Activated CD8-positive, alpha-beta T cell treated with anti-CD3 and anti-CD28 coated beads for 36 hours (primary cell): Measurements from ENCODE around the gene SHMT2. TPM values are rescaled to one million over a fixed set of nuclear protein-coding genes. Genes with fewer than 3 reads are reported as not detected.

ENCODE experiments used
- ATAC-seq: fragments of 200-7000 bp; cut with Tn5 transposase; one replicate; pipeline ENCODE4 v1.10.0; 2021; ENCODE audit warnings: mild to moderate bottlenecking, moderate library complexity
- CTCF ChIA-PET: fragments of 350-600 bp; sonication (Branson Sonifier 250); formaldehyde crosslinking; loops from one replicate; lab custom pipeline; 2021; ENCODE audit warnings: antibody characterized with exemption; lab: Charles Lee
- POLR2A ChIA-PET: fragments of 350-600 bp; sonication (Branson Sonifier 250); formaldehyde crosslinking; loops from one replicate; lab custom pipeline; 2021; ENCODE audit warnings: antibody characterized with exemption; lab: Charles Lee
- DNase-seq: peaks from one replicate; pipeline ENCODE4 v3.0.0-alpha.2; 2020
- H3K27ac Mint-ChIP-seq: one replicate; pipeline ENCODE4 v1.8.0; 2021; ENCODE audit warnings: mild to moderate bottlenecking, mixed read lengths
- H3K27me3 Mint-ChIP-seq: one replicate; pipeline ENCODE4 v1.8.0; 2021; ENCODE audit warnings: mixed read lengths
- H3K36me3 Mint-ChIP-seq: one replicate; pipeline ENCODE4 v1.8.0; 2021; ENCODE audit warnings: low read depth, mixed read lengths
- H3K4me1 Mint-ChIP-seq: one replicate; pipeline ENCODE4 v1.8.0; 2021; ENCODE audit warnings: low read depth, mixed read lengths
- H3K4me3 Mint-ChIP-seq: one replicate; pipeline ENCODE4 v1.8.0; 2021; ENCODE audit warnings: mild to moderate bottlenecking, moderate library complexity, mixed read lengths
- H3K9me3 Mint-ChIP-seq: one replicate; pipeline ENCODE4 v1.8.0; 2021; ENCODE audit warnings: mixed read lengths
- CTCF ChIP-seq: fragments of 200-600 bp; IDR thresholded peaks from one replicate; pipeline ENCODE4 v1.8.0; 2022; ENCODE audit warnings: antibody characterized with exemption, mild to moderate bottlenecking
- intact Hi-C: fragments of 100-400 bp; cut with micrococcal nuclease; formaldehyde crosslinking; loops from one replicate; pipeline ENCODE4 v1.10.0; 2022
- total RNA-seq, 2 experiments: library from RNA; stranded (reverse); gene quantifications; one replicate each; pipeline ENCODE4 v1.2.3, GENCODE V29; 2021

The SHMT2 gene
- total RNA-seq, 2 experiments from 2014 or later = 480 to 529 TPM

DNA sequence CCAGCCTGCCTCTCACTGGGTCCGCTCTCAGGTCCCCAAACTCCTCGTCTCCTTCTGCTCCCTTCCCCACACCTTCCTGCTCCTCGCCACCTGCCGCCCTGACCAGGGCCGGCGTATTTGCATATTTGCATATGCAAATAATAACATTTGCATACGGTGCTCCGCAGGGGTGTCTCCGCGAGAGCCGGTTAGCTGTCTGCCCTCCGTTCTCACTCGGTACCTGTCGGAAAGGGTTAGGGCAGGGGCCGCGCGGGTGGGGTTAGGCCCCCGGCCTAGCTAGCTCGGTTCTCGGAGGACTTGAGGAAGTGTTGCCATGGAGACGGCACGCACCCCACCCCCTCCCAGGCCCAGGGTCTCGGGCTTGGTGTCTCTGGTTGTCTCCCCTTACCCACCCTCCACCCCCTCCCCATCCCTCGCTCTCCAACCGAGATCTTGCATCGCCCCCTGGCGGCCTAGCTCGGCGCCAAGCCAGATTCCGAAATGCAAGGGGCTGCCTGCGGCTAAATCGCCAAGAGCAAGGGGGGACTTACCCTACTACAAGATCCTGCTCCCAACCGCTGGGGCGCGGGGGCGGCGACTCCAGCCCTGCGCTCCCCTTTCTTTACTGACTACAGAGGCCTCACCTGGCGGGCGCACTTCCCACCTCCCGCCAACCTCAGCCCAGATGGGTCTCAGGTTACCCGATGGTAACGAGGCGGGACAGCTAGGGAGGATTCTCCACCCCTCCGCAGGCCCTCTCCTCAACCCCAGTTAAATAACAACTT is 13.4 kb downstream of the SHMT2 start:
- Mint-ChIP-seq H3K36me3 (no peaks in the 10 kb centered on the region), H3K27me3 (peaks cover 30% of the 10 kb centered on the region), H3K4me1 (peaks cover 46% of the 10 kb centered on the region), H3K27ac (no peak overlapping the region), H3K4me3 (peak overlapping the region; percentile 60), H3K9me3 (no peaks in the 10 kb centered on the region)
- DNase-seq = peak; percentile 86
- TF ChIP-seq CTCF = peak; percentile 79
- ATAC-seq = peak; percentile 22
- intact Hi-C loops = loop anchor here (1.0 kb wide), 1 partner anchor 30 kb away; no protein-coding TSS in a partner anchor
- ChIA-PET POLR2A (interaction anchor here (0.9 to 12.9 kb wide), 5 partner anchors 16 to 216 kb away, joined by 3 to 238 read pairs (median 5); partner anchors contain the start of genes NXPH4 and SHMT2), CTCF (interaction anchor here (0.6 to 12.7 kb wide), 49 partner anchors 11 to 485 kb away, joined by 3 to 431 read pairs (median 5); partner anchors contain the start of genes GLI1, INHBE, NXPH4 and SHMT2)

DNA sequence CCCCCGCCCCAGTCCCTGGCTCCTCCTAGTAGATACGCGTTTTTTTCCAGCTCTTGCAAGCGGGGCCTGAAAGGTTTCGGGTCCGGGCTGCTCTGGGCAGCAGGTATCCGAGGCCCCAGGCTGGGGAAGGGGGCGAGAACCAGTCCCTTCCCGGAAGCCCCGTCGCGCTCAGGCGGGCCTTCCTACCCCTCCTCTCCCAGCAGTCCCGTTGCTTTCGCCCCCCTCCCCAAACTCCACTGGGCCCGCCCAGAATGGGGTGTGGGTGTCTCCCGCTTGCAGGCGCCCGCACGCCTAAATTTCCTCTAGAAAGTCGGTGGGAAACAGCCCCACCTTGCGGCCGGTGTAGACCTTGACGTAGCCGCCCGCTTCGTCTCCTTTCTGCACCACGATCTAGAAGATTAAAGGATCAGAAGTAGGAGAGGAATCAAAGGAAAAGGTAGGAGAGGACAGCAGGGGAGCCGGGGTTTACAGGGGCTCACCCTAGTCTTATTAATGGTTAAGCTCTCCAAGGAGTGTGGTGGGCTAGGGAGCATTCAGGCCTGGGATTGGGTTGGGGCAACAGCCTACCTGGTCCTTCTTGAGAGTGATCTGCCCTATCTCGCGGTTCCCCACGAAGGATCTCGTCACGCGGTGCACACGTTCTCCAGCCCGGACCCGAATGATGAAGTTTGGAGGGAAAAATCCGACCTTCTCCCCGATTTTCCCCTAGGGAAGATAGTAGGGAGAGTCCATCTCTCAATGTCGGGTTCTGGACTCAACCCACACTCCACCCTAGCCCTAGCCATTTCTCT is 14.2 kb downstream of the SHMT2 start:
- Mint-ChIP-seq H3K4me1 (peaks cover 41% of the 10 kb centered on the region), H3K9me3 (no peaks in the 10 kb centered on the region), H3K27ac (no peak overlapping the region), H3K4me3 (peak overlapping the region; percentile 60), H3K36me3 (no peaks in the 10 kb centered on the region), H3K27me3 (peaks cover 26% of the 10 kb centered on the region)
- intact Hi-C loops = loop anchor here (1.0 kb wide), 1 partner anchor 30 kb away; no protein-coding TSS in a partner anchor
- peak; percentile 26 for ATAC-seq
- TF ChIP-seq CTCF = peak; percentile 70
- ChIA-PET POLR2A (interaction anchor here (0.9 to 12.9 kb wide), 3 partner anchors 17 to 209 kb away, joined by 5 to 238 read pairs (median 99); partner anchors contain the start of genes NXPH4 and SHMT2), CTCF (interaction anchor here (0.6 to 12.7 kb wide), 47 partner anchors 10 to 486 kb away, joined by 3 to 431 read pairs (median 5); partner anchors contain the start of genes GLI1, INHBE, NXPH4 and SHMT2)
- DNase-seq = peak; percentile 92

GRCh38 chr12:57244312-57244696 is 14.8 kb downstream of the SHMT2 start:
- H3K4me1 Mint-ChIP-seq = peaks cover 44% of the 10 kb centered on the region
- intact Hi-C loops = no loop called here
- ATAC-seq (no peak), DNase-seq (no peak)
- H3K4me3 Mint-ChIP-seq = peak overlapping the region; percentile 60
- CTCF ChIA-PET = interaction anchor here (1.0 to 12.7 kb wide), 15 partner anchors 9 to 231 kb away, joined by 4 to 431 read pairs (median 13); partner anchors contain the start of genes GLI1, INHBE, NXPH4 and SHMT2
- TF ChIP-seq CTCF = no peak
- H3K27ac Mint-ChIP-seq = no peak overlapping the region
- no peaks in the 10 kb centered on the region for H3K9me3 Mint-ChIP-seq
- H3K36me3 Mint-ChIP-seq = no peaks in the 10 kb centered on the region
- POLR2A ChIA-PET = interaction anchor here (10.7 to 12.9 kb wide), 2 partner anchors 17 to 28 kb away, joined by 99 to 238 read pairs; partner anchors contain the start of genes NXPH4 and SHMT2
- H3K27me3 Mint-ChIP-seq = peaks cover 24% of the 10 kb centered on the region

DNA sequence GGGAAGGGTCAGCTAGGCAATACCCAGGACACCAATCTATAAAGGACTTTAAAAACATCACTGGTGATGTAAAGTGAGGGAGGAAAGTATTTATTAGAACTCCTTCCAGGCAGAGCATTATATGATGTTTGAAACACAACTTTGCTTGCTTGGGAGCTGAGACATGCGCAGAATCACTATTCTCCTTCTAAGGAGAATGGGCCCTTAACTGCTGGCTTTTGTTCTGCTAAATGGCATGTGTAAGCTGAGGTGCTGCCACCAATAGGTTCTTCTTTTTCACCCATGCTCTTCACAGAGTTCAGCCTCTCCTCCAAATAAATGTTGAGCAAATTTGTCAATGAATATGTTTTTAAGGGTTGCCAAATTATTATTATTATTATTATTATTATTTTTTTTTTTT is 17.5 kb downstream of the SHMT2 start:
- ATAC-seq (no peak), DNase-seq (no peak)
- Mint-ChIP-seq H3K27me3 (peaks cover 8% of the 10 kb centered on the region), H3K27ac (no peak overlapping the region), H3K4me1 (peaks cover 24% of the 10 kb centered on the region), H3K9me3 (no peaks in the 10 kb centered on the region), H3K4me3 (no peak overlapping the region), H3K36me3 (no peaks in the 10 kb centered on the region)
- CTCF ChIA-PET = interaction anchor here (11.8 to 12.7 kb wide), 2 partner anchors 19 to 31 kb away, joined by 397 to 431 read pairs; partner anchors contain the start of genes NXPH4 and SHMT2
- TF ChIP-seq CTCF = no peak
- POLR2A ChIA-PET = interaction anchor here (0.6 to 1.0 kb wide), 3 partner anchors 9 to 20 kb away, joined by 3 read pairs; no protein-coding TSS in a partner anchor
- intact Hi-C loops = no loop called here
